ENCODE data around the gene ZNF674.
A peak's percentile ranks its signal among the peaks of the same experiment; 100 is the strongest.

Gene ZNF674

DNA sequence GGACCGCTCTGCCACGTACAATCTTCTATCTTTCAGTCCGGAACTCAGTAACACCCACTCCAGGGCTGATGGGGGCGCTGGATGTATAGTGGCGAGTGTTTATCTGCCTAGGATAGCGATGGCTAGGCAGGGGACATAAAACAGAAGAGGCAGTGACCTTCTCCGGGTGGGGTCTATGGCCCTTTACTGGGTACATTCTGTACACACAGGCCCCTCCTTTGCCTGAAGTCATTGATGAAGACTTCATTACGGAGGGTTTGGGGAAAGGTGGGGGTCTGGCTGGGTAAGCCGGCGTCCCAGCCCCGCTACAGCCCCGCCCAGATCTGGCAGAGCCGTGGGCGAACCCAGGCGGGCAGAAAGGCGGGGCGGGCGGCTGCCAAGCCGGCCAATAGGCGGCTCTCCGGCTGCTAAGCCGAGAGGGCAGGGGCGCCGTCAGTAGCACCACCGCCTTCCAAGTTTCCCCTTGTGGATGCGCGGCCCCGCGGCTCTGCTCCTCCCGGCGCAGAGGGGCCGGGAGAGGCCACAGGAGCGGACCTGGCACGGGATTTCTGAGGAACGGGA lies 28.2 kb upstream of the ZNF674 start, which contains the start of gene CHST7:
Gene CHST7, plus strand, starts transcription at position 435 of the 561 bp plus-strand sequence. CDS start 167 bp downstream, outside the sequence.
- no peaks in the 10 kb centered on the region for H3K36me3 ChIP-seq
- H3K4me3 ChIP-seq (ENCODE audit: low read depth, low read length): peak within 1 kb of the TSS; percentile 57
- TF ChIP-seq, protein P1, sequence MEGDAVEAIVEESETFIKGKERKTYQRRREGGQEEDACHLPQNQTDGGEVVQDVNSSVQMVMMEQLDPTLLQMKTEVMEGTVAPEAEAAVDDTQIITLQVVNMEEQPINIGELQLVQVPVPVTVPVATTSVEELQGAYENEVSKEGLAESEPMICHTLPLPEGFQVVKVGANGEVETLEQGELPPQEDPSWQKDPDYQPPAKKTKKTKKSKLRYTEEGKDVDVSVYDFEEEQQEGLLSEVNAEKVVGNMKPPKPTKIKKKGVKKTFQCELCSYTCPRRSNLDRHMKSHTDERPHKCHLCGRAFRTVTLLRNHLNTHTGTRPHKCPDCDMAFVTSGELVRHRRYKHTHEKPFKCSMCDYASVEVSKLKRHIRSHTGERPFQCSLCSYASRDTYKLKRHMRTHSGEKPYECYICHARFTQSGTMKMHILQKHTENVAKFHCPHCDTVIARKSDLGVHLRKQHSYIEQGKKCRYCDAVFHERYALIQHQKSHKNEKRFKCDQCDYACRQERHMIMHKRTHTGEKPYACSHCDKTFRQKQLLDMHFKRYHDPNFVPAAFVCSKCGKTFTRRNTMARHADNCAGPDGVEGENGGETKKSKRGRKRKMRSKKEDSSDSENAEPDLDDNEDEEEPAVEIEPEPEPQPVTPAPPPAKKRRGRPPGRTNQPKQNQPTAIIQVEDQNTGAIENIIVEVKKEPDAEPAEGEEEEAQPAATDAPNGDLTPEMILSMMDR (IDR thresholded peaks at IDR 0.05; ENCODE audit: low read depth, low read length): peak; percentile 51
- peak; percentile 74 for DNase-seq
- no peaks in the 10 kb centered on the region for H3K9me3 ChIP-seq
- H3K27me3 ChIP-seq: peaks cover 24% of the 10 kb centered on the region
- no peaks in the 10 kb centered on the region for H3K4me1 ChIP-seq

DNA sequence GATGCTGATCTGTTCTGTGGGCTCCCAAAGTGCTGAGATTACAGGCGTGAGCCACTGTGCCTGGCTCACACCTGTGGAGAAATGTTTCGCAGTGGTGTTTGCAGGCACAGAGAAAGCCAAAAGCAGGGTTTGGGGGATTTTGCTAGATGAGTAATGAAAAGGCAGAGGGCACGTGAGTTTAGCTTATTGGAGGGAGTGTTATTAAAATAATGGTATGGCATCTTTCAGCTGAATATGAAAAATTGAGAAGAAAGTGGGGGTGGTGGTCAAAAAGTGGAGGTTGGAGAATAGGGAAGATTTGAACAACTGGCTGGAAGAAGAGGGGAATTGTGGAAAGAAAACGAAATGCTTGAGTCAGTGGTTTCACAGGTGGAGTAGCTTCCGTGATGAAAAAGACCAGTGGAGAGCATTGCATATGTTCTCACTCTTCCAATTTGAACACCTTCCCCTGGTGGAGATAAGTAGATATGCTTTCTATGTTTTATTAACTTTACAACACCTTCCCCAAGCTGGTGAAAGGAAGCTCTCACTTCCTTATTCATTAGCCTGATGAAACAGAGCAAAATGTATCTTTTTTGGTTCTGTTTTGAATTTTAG lies 27.2 kb upstream of the ZNF674 start:
- H3K27me3 ChIP-seq: peaks cover 24% of the 10 kb centered on the region
- H3K36me3 ChIP-seq: no peaks in the 10 kb centered on the region
- no peak for DNase-seq
- no peaks in the 10 kb centered on the region for H3K4me1 ChIP-seq
- H3K9me3 ChIP-seq: no peaks in the 10 kb centered on the region
- no peak overlapping the region for H3K4me3 ChIP-seq (ENCODE audit: low read depth, low read length)
- TF ChIP-seq, protein P1 (IDR thresholded peaks at IDR 0.05; ENCODE audit: low read depth, low read length): no peak

GRCh38 chrX:46571423-46572339 lies 26.5 kb upstream of the ZNF674 start:
- no peak for DNase-seq
- TF ChIP-seq, protein P1 (IDR thresholded peaks at IDR 0.05; ENCODE audit: low read depth, low read length): no peak
- no peak overlapping the region for H3K4me3 ChIP-seq (ENCODE audit: low read depth, low read length)

GRCh38 chrX:46569621-46570020 lies 24.4 kb upstream of the ZNF674 start:
- Histone ChIP-seq H3K4me3 (ENCODE audit: low read depth, low read length) (no peak overlapping the region), H3K36me3 (no peaks in the 10 kb centered on the region), H3K9me3 (no peaks in the 10 kb centered on the region), H3K4me1 (no peaks in the 10 kb centered on the region), H3K27me3 (peaks cover 9% of the 10 kb centered on the region)
- TF ChIP-seq, protein P1 (IDR thresholded peaks at IDR 0.05; ENCODE audit: low read depth, low read length): no peak
- DNase-seq: peak; percentile 4

More at GRCh38 chrX:46571423-46572339, 26.5 kb upstream of the ZNF674 start:
- Histone ChIP-seq H3K4me1 (no peaks in the 10 kb centered on the region), H3K27me3 (peaks cover 24% of the 10 kb centered on the region), H3K9me3 (no peaks in the 10 kb centered on the region), H3K36me3 (no peaks in the 10 kb centered on the region)

GRCh38 chrX:46567388-46567787 lies 22.2 kb upstream of the ZNF674 start:
- DNase-seq: no peak
- H3K36me3 ChIP-seq: no peaks in the 10 kb centered on the region
- no peak overlapping the region for H3K4me3 ChIP-seq (ENCODE audit: low read depth, low read length)
- H3K4me1 ChIP-seq: no peaks in the 10 kb centered on the region
- H3K27me3 ChIP-seq: no peaks in the 10 kb centered on the region
- TF ChIP-seq, protein P1 (IDR thresholded peaks at IDR 0.05; ENCODE audit: low read depth, low read length): no peak
- H3K9me3 ChIP-seq: no peaks in the 10 kb centered on the region
